ENCODE data around the gene KDM3A.

The KDM3A gene

GRCh38 chr2:86507600-86507999 lies 66.4 kb downstream of the KDM3A start:
- TF ChIP-seq CTCF (IDR thresholded peaks at IDR 0.05; ENCODE audit: low read depth, low read length) (no peak), POLR2A (IDR thresholded peaks at IDR 0.05; ENCODE audit: extremely low read depth, insufficient read length) (no peak), MAX (IDR thresholded peaks at IDR 0.05; ENCODE audit: low read depth, low read length) (no peak), MYC (IDR thresholded peaks at IDR 0.05; ENCODE audit: low read depth, low read length) (no peak)
- H3K4me3 ChIP-seq (ENCODE audit: low read depth, low read length) = no peak overlapping the region
- no peak for DNase-seq (ENCODE audit: low read depth)

GRCh38 chr2:86510436-86510933 lies 69.3 kb downstream of the KDM3A start:
- no peak for DNase-seq (ENCODE audit: low read depth)
- H3K4me3 ChIP-seq (ENCODE audit: low read depth, low read length) = no peak overlapping the region
- TF ChIP-seq MAX (IDR thresholded peaks at IDR 0.05; ENCODE audit: low read depth, low read length) (no peak), MYC (IDR thresholded peaks at IDR 0.05; ENCODE audit: low read depth, low read length) (no peak), CTCF (IDR thresholded peaks at IDR 0.05; ENCODE audit: low read depth, low read length) (no peak), POLR2A (IDR thresholded peaks at IDR 0.05; ENCODE audit: extremely low read depth, insufficient read length) (no peak)

DNA sequence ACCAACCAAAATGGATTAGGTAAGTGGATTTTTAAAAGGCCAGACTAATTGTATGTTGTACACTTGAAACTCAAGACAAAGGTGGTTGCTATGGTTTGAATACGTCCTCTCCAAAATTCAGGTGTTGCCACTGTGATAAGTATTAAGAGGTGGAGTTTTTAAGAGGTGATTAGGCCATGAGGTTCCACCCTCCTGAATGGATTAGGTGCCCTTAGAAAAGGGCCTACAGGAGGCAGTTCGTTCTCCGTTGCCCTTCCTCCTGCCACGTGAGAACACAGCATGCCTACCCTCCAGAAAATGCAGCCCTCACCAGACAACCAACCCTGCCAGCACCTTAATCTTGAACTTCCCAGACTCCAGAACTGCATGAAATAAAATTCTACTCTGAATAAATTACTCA lies 70.9 kb downstream of the KDM3A start:
- H3K4me3 ChIP-seq (ENCODE audit: low read depth, low read length) = no peak overlapping the region
- TF ChIP-seq MAX (IDR thresholded peaks at IDR 0.05; ENCODE audit: low read depth, low read length) (no peak), POLR2A (IDR thresholded peaks at IDR 0.05; ENCODE audit: extremely low read depth, insufficient read length) (no peak), MYC (IDR thresholded peaks at IDR 0.05; ENCODE audit: low read depth, low read length) (no peak), CTCF (IDR thresholded peaks at IDR 0.05; ENCODE audit: low read depth, low read length) (no peak)
- no peak for DNase-seq (ENCODE audit: low read depth)

- no peak overlapping the region for H3K4me3 ChIP-seq (ENCODE audit: low read depth, low read length)
- no peak for DNase-seq (ENCODE audit: low read depth)
- TF ChIP-seq MYC (IDR thresholded peaks at IDR 0.05; ENCODE audit: low read depth, low read length) (no peak), MAX (IDR thresholded peaks at IDR 0.05; ENCODE audit: low read depth, low read length) (no peak), CTCF (IDR thresholded peaks at IDR 0.05; ENCODE audit: low read depth, low read length) (no peak), POLR2A (IDR thresholded peaks at IDR 0.05; ENCODE audit: extremely low read depth, insufficient read length) (no peak)
Observed at GRCh38 chr2:86512892-86513291, 71.7 kb downstream of the KDM3A start.

DNA sequence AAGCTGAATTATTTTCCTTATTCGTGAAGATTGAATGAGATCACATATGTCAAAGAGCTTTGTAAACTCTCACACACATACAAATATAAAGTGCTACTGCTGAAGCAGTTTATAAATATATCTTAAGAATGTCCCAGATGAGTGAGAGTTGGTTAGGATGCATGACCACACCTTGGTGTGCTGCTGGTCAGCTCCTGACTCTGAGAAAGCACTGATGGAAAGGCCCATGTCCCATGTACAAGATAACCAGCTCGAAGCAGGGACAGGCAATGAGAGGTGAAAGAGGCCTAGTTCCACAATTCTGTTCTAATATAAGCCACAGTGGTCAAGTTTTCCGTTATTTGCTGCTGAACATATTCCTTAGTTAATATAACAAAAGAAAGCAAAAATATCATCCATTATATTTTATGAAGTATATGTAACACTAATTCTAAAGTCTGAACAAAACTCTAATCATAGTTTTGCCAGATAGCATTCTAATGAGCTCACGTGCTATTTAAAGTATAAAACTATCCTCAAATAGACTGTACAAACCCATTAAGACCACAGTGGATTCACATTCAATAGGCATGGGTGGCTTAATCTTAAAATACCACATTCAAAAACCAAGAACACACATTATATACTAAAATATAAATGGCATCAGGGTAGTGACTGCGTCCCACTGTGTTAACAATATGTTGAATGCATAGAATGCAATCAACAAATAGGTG lies 72.9 kb downstream of the KDM3A start:
- DNase-seq (ENCODE audit: low read depth) = no peak
- no peak overlapping the region for H3K4me3 ChIP-seq (ENCODE audit: low read depth, low read length)
- TF ChIP-seq POLR2A (IDR thresholded peaks at IDR 0.05; ENCODE audit: extremely low read depth, insufficient read length) (no peak), MAX (IDR thresholded peaks at IDR 0.05; ENCODE audit: low read depth, low read length) (no peak), MYC (IDR thresholded peaks at IDR 0.05; ENCODE audit: low read depth, low read length) (no peak), CTCF (IDR thresholded peaks at IDR 0.05; ENCODE audit: low read depth, low read length) (no peak)

All from NB4 (cell line).